CD4-positive, alpha-beta T cell treated with Interleukin-17A for 4 hours (primary cell): Measurements from ENCODE around the gene ESYT1.
A peak's percentile ranks its signal among the peaks of the same experiment; 100 is the strongest.

Source experiments
- DNase-seq: peaks from one replicate; pipeline ENCODE4 v3.0.0-alpha.2; 2020; ENCODE audit warnings: mixed read lengths

Gene ESYT1

GRCh38 chr12:56127888-56128669 lies at the start of gene ESYT1:
ESYT1 (plus strand) TSS chr12:56128267; CDS start chr12:56128320, 53 bp downstream.
- DNase-seq, result peak; percentile 98

GRCh38 chr12:56078427-56078826 lies 49.6 kb upstream of the ESYT1 start:
- no peak for DNase-seq

GRCh38 chr12:56078931-56079722 lies 48.9 kb upstream of the ESYT1 start:
- peak; percentile 67 for DNase-seq

- peak; percentile 83 for DNase-seq
Measured at GRCh38 chr12:56079723-56080555, 48.1 kb upstream of the ESYT1 start, which contains the start of gene ERBB3. ERBB3 (plus strand) TSS chr12:56080165; CDS start chr12:56080301, 136 bp downstream.

GRCh38 chr12:56080556-56081138 lies 47.4 kb upstream of the ESYT1 start:
- no peak for DNase-seq

- no peak for DNase-seq
Measured at GRCh38 chr12:56081393-56082347, 46.4 kb upstream of the ESYT1 start.

GRCh38 chr12:56082382-56082781 lies 45.7 kb upstream of the ESYT1 start:
- DNase-seq, result no peak

- no peak for DNase-seq
Measured at GRCh38 chr12:56082967-56083366, 45.1 kb upstream of the ESYT1 start.

- DNase-seq, result peak; percentile 50
Measured at GRCh38 chr12:56084958-56085543, 43.0 kb upstream of the ESYT1 start.

- DNase-seq, result no peak
Measured at GRCh38 chr12:56086096-56086495, 42.0 kb upstream of the ESYT1 start.

- no peak for DNase-seq
Measured at GRCh38 chr12:56086608-56087007, 41.5 kb upstream of the ESYT1 start.

GRCh38 chr12:56087220-56087619 lies 40.8 kb upstream of the ESYT1 start:
- DNase-seq, result no peak

GRCh38 chr12:56097738-56098137 lies 30.3 kb upstream of the ESYT1 start:
- DNase-seq, result no peak

GRCh38 chr12:56098592-56098991 lies 29.5 kb upstream of the ESYT1 start:
- DNase-seq, result no peak

- DNase-seq, result no peak
Measured at GRCh38 chr12:56099787-56100186, 28.3 kb upstream of the ESYT1 start.

- DNase-seq, result no peak
Measured at GRCh38 chr12:56101045-56101444, 27.0 kb upstream of the ESYT1 start.

GRCh38 chr12:56102683-56103065 lies 25.4 kb upstream of the ESYT1 start:
- DNase-seq, result no peak

GRCh38 chr12:56103066-56103711 lies 24.9 kb upstream of the ESYT1 start:
- peak; percentile 26 for DNase-seq

- no peak for DNase-seq
Measured at GRCh38 chr12:56103823-56104108, 24.3 kb upstream of the ESYT1 start.

- DNase-seq, result peak; percentile 98
Measured at GRCh38 chr12:56104109-56104814, 23.8 kb upstream of the ESYT1 start, which contains the start of gene PA2G4. PA2G4 (plus strand) TSS chr12:56104559; CDS start chr12:56104738, 179 bp downstream.
